Bronchial epithelial cell (primary cell): ENCODE results near the gene SNIP1. TPM values are rescaled to one million over a fixed set of nuclear protein-coding genes. Genes with fewer than 3 reads are reported as not detected.
"Not testable (repeated sequence)": the region's sequence is repeated elsewhere in the genome, so short reads cannot be mapped to it uniquely, and the experiment has no call there.

Experiments
- DNase-seq: peaks from one replicate; pipeline ENCODE4 v3.0.0-alpha.2; 2010; ENCODE audit warnings: low read depth
- FAIRE-seq: peaks from 2 replicates; lab custom pipeline; 2011; peaks lifted over from hg19 to GRCh38; lab: Jason Lieb, UNC
- H3K27me3 ChIP-seq: 2 replicates; pipeline ENCODE4 v1.5.1; 2011; ENCODE audit warnings: low read length; ENCODE audit not compliant: control insufficient read depth, insufficient read depth
- H3K36me3 ChIP-seq: 2 replicates; pipeline ENCODE4 v1.5.1; 2011; ENCODE audit warnings: low read length; ENCODE audit not compliant: control insufficient read depth, insufficient read depth
- H3K4me3 ChIP-seq: 2 replicates; pipeline ENCODE4 v1.5.1; 2011; ENCODE audit warnings: mild to moderate bottlenecking, low read depth, low read length, control low read depth
- total RNA-seq: library from RNA; depleted of rRNA; stranded (reverse); fragments of >200 nt; gene quantifications from 2 replicates; pipeline ENCODE4 v1.2.1, GENCODE V29; 2014
- TF ChIP-seq, protein P1 (sequence below): IDR thresholded peaks from 2 replicates; pipeline ENCODE4 v1.5.1; 2011; ENCODE audit warnings: mild to moderate bottlenecking, moderate library complexity, low read length, control low read depth, inconsistent platforms; ENCODE audit not compliant: insufficient read depth, severe bottlenecking

The SNIP1 gene
- total RNA-seq, 1 donor from 2014 or later, result 11.3 TPM

DNA sequence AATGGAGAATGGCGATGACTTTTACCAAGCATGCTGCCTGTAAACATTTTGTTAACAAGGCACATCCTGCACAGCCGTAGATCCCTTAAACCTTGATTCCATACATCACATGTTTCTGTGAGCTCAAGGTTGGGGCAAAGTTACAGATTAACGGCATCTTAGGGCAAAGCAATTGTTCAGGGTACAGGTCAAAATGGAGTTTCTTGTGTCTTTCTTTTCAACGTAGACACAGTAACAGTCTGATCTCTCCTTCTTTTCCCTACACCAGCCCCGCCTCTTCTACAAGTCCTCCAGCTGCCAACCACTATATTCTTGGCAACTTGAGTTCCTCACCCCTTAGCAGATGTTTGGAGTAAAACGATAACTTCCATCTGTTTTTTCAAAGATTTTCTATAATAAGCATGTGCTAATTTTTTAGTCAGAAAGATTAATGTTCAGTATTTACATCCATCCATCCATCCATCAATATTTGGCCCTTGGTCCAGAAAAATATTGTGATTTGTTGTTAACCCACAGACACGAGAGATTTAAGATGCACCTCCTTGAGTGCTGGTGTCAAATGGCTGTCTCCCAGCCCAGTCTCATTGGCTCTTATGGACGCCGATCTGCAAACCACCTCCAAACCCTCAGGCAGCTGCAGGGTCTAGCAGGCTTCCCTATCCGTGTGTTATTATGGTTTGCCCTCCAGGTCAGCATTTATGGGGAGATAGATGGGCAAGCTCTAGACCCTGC is 6.5 kb upstream of the SNIP1 start:
- DNase-seq (no peak), FAIRE-seq (peak; percentile 7)
- Histone ChIP-seq H3K4me3 (no peak overlapping the region), H3K36me3 (peaks cover 3% of the 10 kb centered on the region), H3K27me3 (no peaks in the 10 kb centered on the region)
- TF ChIP-seq, protein P1, sequence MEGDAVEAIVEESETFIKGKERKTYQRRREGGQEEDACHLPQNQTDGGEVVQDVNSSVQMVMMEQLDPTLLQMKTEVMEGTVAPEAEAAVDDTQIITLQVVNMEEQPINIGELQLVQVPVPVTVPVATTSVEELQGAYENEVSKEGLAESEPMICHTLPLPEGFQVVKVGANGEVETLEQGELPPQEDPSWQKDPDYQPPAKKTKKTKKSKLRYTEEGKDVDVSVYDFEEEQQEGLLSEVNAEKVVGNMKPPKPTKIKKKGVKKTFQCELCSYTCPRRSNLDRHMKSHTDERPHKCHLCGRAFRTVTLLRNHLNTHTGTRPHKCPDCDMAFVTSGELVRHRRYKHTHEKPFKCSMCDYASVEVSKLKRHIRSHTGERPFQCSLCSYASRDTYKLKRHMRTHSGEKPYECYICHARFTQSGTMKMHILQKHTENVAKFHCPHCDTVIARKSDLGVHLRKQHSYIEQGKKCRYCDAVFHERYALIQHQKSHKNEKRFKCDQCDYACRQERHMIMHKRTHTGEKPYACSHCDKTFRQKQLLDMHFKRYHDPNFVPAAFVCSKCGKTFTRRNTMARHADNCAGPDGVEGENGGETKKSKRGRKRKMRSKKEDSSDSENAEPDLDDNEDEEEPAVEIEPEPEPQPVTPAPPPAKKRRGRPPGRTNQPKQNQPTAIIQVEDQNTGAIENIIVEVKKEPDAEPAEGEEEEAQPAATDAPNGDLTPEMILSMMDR, result no peak

GRCh38 chr1:37559957-37560379 is 5.9 kb upstream of the SNIP1 start:
- not testable (repeated sequence) for H3K4me3 ChIP-seq, H3K27me3 ChIP-seq, FAIRE-seq, DNase-seq, H3K36me3 ChIP-seq

- no peak overlapping the region for H3K4me3 ChIP-seq
- TF ChIP-seq, protein P1, result no peak
- FAIRE-seq (no peak), DNase-seq (no peak)
- no peaks in the 10 kb centered on the region for H3K27me3 ChIP-seq
- H3K36me3 ChIP-seq, result no peaks in the 10 kb centered on the region
These were observed 5.0 kb upstream of the SNIP1 start for GRCh38 chr1:37559080-37559479.

DNA sequence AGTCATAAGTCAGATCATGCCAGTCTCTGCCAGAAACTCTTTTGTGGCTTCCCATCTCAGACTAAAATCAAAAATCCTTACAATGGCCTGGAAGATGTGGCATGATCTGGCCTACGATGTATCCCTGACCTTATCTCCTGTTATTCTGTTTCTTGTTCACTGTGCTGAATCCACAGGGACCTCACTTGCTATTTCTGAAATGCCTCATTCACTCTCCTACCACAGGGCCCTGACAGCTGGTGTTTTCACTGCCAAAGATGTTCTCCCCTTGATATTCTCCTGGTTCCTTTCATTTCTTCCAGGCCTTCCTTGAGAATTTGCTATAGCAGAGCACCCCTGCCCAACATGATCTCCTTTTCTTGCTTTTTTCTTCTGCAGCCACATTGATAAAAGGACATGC is 4.3 kb upstream of the SNIP1 start:
- no peaks in the 10 kb centered on the region for H3K36me3 ChIP-seq
- no peak overlapping the region for H3K4me3 ChIP-seq
- no peaks in the 10 kb centered on the region for H3K27me3 ChIP-seq
- DNase-seq, result no peak
- TF ChIP-seq, protein P1, result no peak
- FAIRE-seq, result no peak

DNA sequence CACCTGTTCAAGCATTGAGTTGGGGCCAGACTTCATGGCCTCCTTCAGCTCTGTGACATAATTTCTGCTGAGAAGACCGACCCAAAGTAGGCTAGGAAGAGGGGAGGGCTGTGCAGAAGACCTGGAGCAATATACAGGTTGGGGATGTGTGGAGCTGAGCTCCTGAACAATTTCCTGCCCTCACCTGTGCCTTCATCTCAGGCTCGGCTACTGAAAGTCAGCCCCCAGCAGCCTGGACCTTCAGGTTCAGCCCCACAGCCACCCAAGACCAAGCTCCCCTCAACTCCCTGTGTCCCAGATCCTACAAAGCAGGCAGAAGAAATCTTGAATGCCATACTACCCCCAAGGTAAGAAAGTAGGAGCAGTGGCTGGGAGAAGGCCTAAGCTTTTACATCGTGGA is 3.3 kb upstream of the SNIP1 start:
- Histone ChIP-seq H3K27me3 (no peaks in the 10 kb centered on the region), H3K4me3 (no peak overlapping the region), H3K36me3 (peaks cover 2% of the 10 kb centered on the region)
- TF ChIP-seq, protein P1, result no peak
- DNase-seq, result no peak
- FAIRE-seq, result no peak

- DNase-seq (peak; percentile 63), FAIRE-seq (no peak)
- TF ChIP-seq, protein P1, result no peak
- H3K36me3 ChIP-seq, result peaks cover 3% of the 10 kb centered on the region
- H3K4me3 ChIP-seq, result peak within 1 kb of the TSS; percentile 2
- no peaks in the 10 kb centered on the region for H3K27me3 ChIP-seq
These were observed 2.7 kb upstream of the SNIP1 start, which contains the start of gene DNALI1 for GRCh38 chr1:37556712-37557196. TSS of gene DNALI1 (plus strand) at chr1:37556940. CDS start at chr1:37556995, 55 bp downstream.
